ENCODE results near the gene KPTN. TPM values are rescaled to one million over a fixed set of nuclear protein-coding genes. Genes with fewer than 3 reads are reported as not detected.

The KPTN gene
- total and polyA plus RNA-seq, 2 of the 8 experiments (the other 6 are each of a cell fraction or from before 2014, with no cell fraction given): 23.6 to 31.3 TPM

- no peak overlapping the region for H3K23ac ChIP-seq (ENCODE audit: insufficient read length)
- ChIA-PET POLR2A (ENCODE audit: partially characterized antibody) (interaction anchor here (1.0 to 1.8 kb wide), 3 partner anchors 12 to 47 kb away, joined by 3 to 4 read pairs (median 3); no protein-coding TSS in a partner anchor), CTCF (ENCODE audit: partially characterized antibody) (interaction anchor here (0.9 to 11.5 kb wide), 6 partner anchors 8 to 237 kb away, joined by 3 to 80 read pairs (median 6); partner anchors contain the start of genes EHD2 and KPTN)
- no peak overlapping the region for H3K27ac ChIP-seq (ENCODE audit: low read depth, low read length)
- no peak overlapping the region for H3K14ac ChIP-seq (ENCODE audit: insufficient read length)
- H3K79me2 ChIP-seq (ENCODE audit: control insufficient read depth in 1 of 2, insufficient read depth in 2 of 2, low read length in 2 of 2): no peaks in the 10 kb centered on the region
- peaks cover 0 to 2% (median under 1%) of the 10 kb centered on the region in 4 experiments; a peak in 2 of 7 replicates for H3K27me3 ChIP-seq (replicated peaks in 1 of 4; ENCODE audit: control insufficient read depth in 3 of 4, extremely low read depth in 1 of 4, insufficient read depth in 3 of 4, low read length in 3 of 4)
- no peak overlapping the region for H2AK5ac ChIP-seq (ENCODE audit: low read depth, low read length)
- H3K4me3 ChIP-seq (ENCODE audit: extremely low read depth in 1 of 4, insufficient read depth in 2 of 4, low read depth in 3 of 4, low read length in 4 of 4): no peak overlapping the region
- no peak overlapping the region for H3K4me2 ChIP-seq (ENCODE audit: insufficient read depth in 1 of 2, low read depth in 2 of 2, low read length in 2 of 2)
- no peak overlapping the region for H2AFZ ChIP-seq (ENCODE audit: low read length)
- H3K4me1 ChIP-seq (replicated peaks in 1 of 4; ENCODE audit: control insufficient read depth in 3 of 4, insufficient read depth in 4 of 4, low read length in 3 of 4): peaks cover 2 to 14% (median 5%) of the 10 kb centered on the region in 4 experiments
- H4K20me1 ChIP-seq (replicated peaks in 1 of 2; ENCODE audit: control insufficient read depth in 1 of 2, insufficient read depth in 2 of 2, low read length in 2 of 2): peaks cover 0 to 2% of the 10 kb centered on the region in 2 experiments
- no peak overlapping the region for H3K9ac ChIP-seq (replicated peaks in 1 of 4; ENCODE audit: extremely low read depth in 1 of 4, low read depth in 3 of 4, low read length in 3 of 4)
- no peak overlapping the region for H3K4ac ChIP-seq (replicated peaks; ENCODE audit: insufficient read length, low read depth, low read length)
- no peak overlapping the region for H4K5ac ChIP-seq (ENCODE audit: insufficient read length, low read depth, low read length)
- WGBS, 2 experiments (ENCODE audit: extremely low coverage in 1 of 2, insufficient coverage in 1 of 2, insufficient read length in 1 of 2, insufficient replicate concordance in 2 of 2, low coverage in 1 of 2, low lambda C conversion rate in 2 of 2, missing lambda C conversion rate in 1 of 2): 88% methylated on average over 9 of the region's 9 CpGs; no CpG with 5 or more reads in 1 of the 2 experiments
- H2BK120ac ChIP-seq (replicated peaks; ENCODE audit: low read depth, low read length): no peak overlapping the region
- H2BK15ac ChIP-seq (ENCODE audit: low read length): no peak overlapping the region
- H3K56ac ChIP-seq (replicated peaks; ENCODE audit: insufficient read length, low read depth, low read length): no peak overlapping the region
- no peak overlapping the region for H2BK20ac ChIP-seq (ENCODE audit: low read length)
- H3K9me3 ChIP-seq (ENCODE audit: insufficient read depth in 2 of 2, low read depth in 1 of 2, low read length in 1 of 2): no peaks in the 10 kb centered on the region
- no peaks in the 10 kb centered on the region for H3K79me1 ChIP-seq (ENCODE audit: low read depth, low read length)
- peaks cover 12% of the 10 kb centered on the region for H3K23me2 ChIP-seq (ENCODE audit: low read depth, low read length)
- H4K91ac ChIP-seq (replicated peaks; ENCODE audit: insufficient read length, low read length): no peak overlapping the region
- DNase-seq (ENCODE audit: low read depth in 1 of 2, low spot score in 2 of 2) (no peak), FAIRE-seq (no peak)
- H3K18ac ChIP-seq (ENCODE audit: extremely low read depth, low read length): no peak overlapping the region
- H2BK12ac ChIP-seq (ENCODE audit: low read depth, low read length): no peak overlapping the region
- H2BK5ac ChIP-seq (ENCODE audit: low read depth, low read length): no peak overlapping the region
- H3K36me3 ChIP-seq (ENCODE audit: control insufficient read depth in 2 of 4, insufficient read depth in 4 of 4, low read length in 3 of 4): peaks cover 0 to 2% (median under 1%) of the 10 kb centered on the region in 4 experiments; a peak in 1 of 8 replicates
- H4K8ac ChIP-seq (ENCODE audit: extremely low read depth, insufficient read depth, low read length): no peak overlapping the region
- TF ChIP-seq, protein P1, sequence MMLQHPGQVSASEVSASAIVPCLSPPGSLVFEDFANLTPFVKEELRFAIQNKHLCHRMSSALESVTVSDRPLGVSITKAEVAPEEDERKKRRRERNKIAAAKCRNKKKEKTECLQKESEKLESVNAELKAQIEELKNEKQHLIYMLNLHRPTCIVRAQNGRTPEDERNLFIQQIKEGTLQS (IDR thresholded peaks at IDR 0.05; ENCODE audit: insufficient read depth, low read depth, low read length): no peak
- TF ChIP-seq POLR2AphosphoS5 (IDR thresholded peaks at IDR 0.05; ENCODE audit: low read depth, low read length) (no peak), E2F6 (IDR thresholded peaks at IDR 0.05) (no peak), KDM1A (IDR thresholded peaks at IDR 0.05; ENCODE audit: borderline replicate concordance, low read length) (no peak), SP2 (IDR thresholded peaks at IDR 0.05; ENCODE audit: low read length) (no peak), SRF (IDR thresholded peaks at IDR 0.05; ENCODE audit: low read depth, low read length) (no peak), CTCF (IDR thresholded peaks at IDR 0.05; ENCODE audit: control extremely low read depth in 1 of 3, insufficient read depth in 1 of 3, low read depth in 1 of 3, low read length in 3 of 3) (no peak), NRF1 (IDR thresholded peaks at IDR 0.05; ENCODE audit: low read depth, low read length) (no peak), USF2 (IDR thresholded peaks at IDR 0.05; ENCODE audit: low read length) (no peak)
These were observed 8.6 kb downstream of the KPTN start for GRCh38 chr19:47475465-47475864.

Data from H1 (cell line).